ENCODE data around the gene ANKH.

DNA sequence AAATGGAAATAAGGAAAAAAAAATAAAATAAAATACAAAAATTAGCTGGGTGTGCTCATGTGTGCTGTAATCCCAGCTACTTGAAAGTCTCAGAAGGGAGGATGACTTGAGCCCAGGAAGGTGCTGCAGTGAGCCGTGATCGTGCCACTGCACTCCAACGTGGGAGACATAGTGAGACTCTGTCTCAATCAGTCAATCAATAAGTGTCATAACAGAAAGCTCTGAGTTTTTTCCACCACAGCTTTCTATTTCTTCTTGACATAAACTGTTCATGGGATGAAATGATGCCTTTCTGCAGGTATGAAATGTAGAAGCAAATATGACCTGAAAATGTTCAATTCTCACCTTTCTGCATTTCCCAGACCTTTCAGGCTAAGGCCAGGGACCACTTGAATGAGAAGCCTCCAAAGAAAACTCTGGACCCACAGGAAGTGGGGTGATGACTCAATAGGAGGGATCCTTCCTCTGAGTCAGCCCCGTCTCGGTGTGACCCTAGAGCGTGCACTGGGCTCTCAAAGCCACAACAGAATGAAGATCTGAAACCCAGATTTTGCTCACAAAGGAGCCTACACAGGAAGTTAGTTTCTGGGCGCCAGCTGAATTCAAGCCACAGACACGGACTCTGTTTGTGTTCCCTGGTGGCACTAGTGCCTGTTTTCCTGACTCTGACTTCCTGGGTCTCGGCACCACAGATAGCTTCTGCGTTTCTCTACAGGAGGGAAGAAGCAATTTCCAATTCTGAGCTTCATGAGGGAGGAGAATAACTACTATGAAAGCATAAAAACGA, 62.0 kb downstream of the ANKH start:
- no peak for TF ChIP-seq EGR1 (IDR thresholded peaks at IDR 0.05; ENCODE audit: low read depth in 2 of 2)
- no peak for TF ChIP-seq FOXA1 (IDR thresholded peaks at IDR 0.05)
- no peak for TF ChIP-seq TAF1 (conservative IDR thresholded peaks at IDR 0.05)
